Prostate gland (tissue), 2 donors: ENCODE measurements around the gene BABAM2. TPM values are rescaled to one million over a fixed set of nuclear protein-coding genes. Genes with fewer than 3 reads are reported as not detected.

ENCODE experiments used
- DNase-seq: peaks from one replicate; pipeline ENCODE4 v3.0.0-alpha.2; 2019; ENCODE audit warnings: low spot score
- H3K27ac ChIP-seq, 2 donors: fragments of 200-600 bp; sonication (generic); 2 replicates each; pipeline ENCODE4 v1.5.1; 2017 to 2019
- H3K27me3 ChIP-seq: fragments of 200-600 bp; sonication (generic); replicated peaks from 2 replicates; pipeline ENCODE4 v1.5.1; 2019; ENCODE audit not compliant: insufficient read depth
- H3K36me3 ChIP-seq, 2 donors: fragments of 200-600 bp; sonication (generic); 1 replicate in 1 of 2; 2 replicates in 1 of 2; pipeline versions ENCODE4 v1.5.1 to v1.8.1; 2017 to 2019
- H3K4me1 ChIP-seq: fragments of 200-600 bp; sonication (generic); replicated peaks from 2 replicates; pipeline ENCODE4 v1.5.1; 2019
- H3K4me3 ChIP-seq, 2 donors: fragments of 200-600 bp; sonication (generic); 2 replicates each; pipeline ENCODE4 v1.5.1; 2017 to 2019
- H3K9me3 ChIP-seq: fragments of 200-600 bp; sonication (generic); 2 replicates; pipeline ENCODE4 v1.5.1; 2017
- POLR2A ChIP-seq: fragments of 450-650 bp; IDR thresholded peaks from one replicate; pipeline ENCODE4 v1.6.1; 2016; ENCODE audit warnings: antibody characterized with exemption, mild to moderate bottlenecking
- POLR2AphosphoS5 ChIP-seq: sonication (generic); formaldehyde crosslinking; IDR thresholded peaks from one replicate; pipeline ENCODE4 v1.6.1; 2017; ENCODE audit warnings: antibody characterized with exemption
- WGBS: methylation state at CpG from one replicate; pipeline ENCODE4 v1.1.5; 2018; 5-methylcytosine and 5-hydroxymethylcytosine counted together
- intact Hi-C: fragments of 100-400 bp; cut with DNase I; formaldehyde crosslinking; loops from one replicate; pipeline ENCODE4 v1.14.2; 2022
- total RNA-seq, 2 donors: library from RNA; depleted of rRNA; stranded (reverse); fragments of >200 nt; gene quantifications; one replicate each; pipeline ENCODE4 v1.1.0, GENCODE V29; 2016
- TF ChIP-seq, protein P1 (sequence below), 4 experiments: fragments of 200-600 bp in 2 of 4; fragments of 450-650 bp in 2 of 4; sonication (generic) in 2 of 4; IDR thresholded peaks; 1 replicate in 3 of 4; 2 replicates in 1 of 4; pipeline ENCODE4 v1.5.1; 2016 to 2019; ENCODE audit warnings: antibody characterized with exemption in 4 of 4, mild to moderate bottlenecking in 2 of 4, moderate library complexity in 2 of 4

BABAM2 gene
- total RNA-seq, 2 donors from 2014 or later: 35.8 to 37.3 TPM

DNA sequence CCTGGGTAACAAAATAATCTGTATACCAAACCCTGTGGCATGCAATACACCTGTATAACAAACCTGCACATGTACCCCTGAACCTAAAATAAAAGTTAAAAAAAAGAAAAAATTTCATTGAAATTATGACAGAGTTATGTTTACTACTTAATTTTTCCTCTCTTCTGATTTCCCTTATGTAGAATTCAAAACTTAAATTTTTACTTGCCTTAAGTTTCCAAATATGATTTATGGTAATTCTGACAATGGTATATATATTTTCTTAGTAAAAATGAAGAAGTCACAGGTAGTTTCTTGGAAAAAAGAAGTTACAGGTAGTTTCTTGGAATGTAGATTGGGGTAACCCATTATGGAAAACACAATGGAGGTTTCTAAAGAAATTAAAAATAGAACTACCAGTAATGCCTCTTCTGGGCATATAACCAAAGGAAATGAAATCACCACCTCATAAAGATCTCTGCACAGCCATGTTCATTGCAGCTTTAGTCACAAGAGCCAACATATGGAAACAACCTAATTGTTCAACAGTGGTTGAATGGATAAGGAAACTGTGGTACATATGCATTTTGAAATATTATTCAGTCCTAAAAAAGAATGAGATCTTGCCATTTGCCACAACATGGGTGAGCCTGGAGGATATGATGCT is 164.9 kb downstream of the BABAM2 start:
- no peaks in the 10 kb centered on the region for H3K9me3 ChIP-seq
- no peaks in the 10 kb centered on the region for H3K27me3 ChIP-seq
- TF ChIP-seq, protein P1, sequence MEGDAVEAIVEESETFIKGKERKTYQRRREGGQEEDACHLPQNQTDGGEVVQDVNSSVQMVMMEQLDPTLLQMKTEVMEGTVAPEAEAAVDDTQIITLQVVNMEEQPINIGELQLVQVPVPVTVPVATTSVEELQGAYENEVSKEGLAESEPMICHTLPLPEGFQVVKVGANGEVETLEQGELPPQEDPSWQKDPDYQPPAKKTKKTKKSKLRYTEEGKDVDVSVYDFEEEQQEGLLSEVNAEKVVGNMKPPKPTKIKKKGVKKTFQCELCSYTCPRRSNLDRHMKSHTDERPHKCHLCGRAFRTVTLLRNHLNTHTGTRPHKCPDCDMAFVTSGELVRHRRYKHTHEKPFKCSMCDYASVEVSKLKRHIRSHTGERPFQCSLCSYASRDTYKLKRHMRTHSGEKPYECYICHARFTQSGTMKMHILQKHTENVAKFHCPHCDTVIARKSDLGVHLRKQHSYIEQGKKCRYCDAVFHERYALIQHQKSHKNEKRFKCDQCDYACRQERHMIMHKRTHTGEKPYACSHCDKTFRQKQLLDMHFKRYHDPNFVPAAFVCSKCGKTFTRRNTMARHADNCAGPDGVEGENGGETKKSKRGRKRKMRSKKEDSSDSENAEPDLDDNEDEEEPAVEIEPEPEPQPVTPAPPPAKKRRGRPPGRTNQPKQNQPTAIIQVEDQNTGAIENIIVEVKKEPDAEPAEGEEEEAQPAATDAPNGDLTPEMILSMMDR (IDR thresholded peaks at IDR 0.05): no peak
- TF ChIP-seq POLR2A (no peak), POLR2AphosphoS5 (no peak)

DNA sequence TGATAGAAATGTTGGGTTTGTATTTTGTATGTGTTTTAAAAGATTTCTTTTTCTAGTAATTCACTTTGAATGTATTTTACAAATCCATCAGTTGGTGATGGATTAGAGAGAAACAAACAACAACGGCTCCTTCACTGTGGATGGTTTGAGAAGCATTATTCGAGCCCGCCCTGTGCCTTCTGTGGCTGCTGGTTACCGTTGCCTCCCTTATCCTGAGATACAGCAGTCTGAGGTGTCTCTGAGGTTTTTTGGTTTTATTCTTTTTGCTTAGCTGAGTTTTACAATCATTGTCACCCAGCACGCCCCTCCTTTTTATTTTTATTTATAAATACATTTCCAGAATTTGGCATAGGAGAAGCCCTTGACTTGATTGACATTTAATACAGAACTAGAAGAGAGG is 168.3 kb downstream of the BABAM2 start:
- no peaks in the 10 kb centered on the region for H3K4me1 ChIP-seq
- DNase-seq: no peak
- no peak overlapping the region for H3K27ac ChIP-seq
- no peak overlapping the region for H3K4me3 ChIP-seq
- no peaks in the 10 kb centered on the region for H3K36me3 ChIP-seq
- WGBS: 93% methylated on average over 5 of the region's 5 CpGs
- intact Hi-C loops: no loop called here
- H3K27me3 ChIP-seq: no peaks in the 10 kb centered on the region
- TF ChIP-seq, protein P1 (IDR thresholded peaks at IDR 0.05): no peak
- TF ChIP-seq POLR2A (no peak), POLR2AphosphoS5 (no peak)
- H3K9me3 ChIP-seq: no peaks in the 10 kb centered on the region

More for the DNA sequence above, 164.9 kb downstream of the BABAM2 start:
- H3K4me3 ChIP-seq: no peak overlapping the region
- no peaks in the 10 kb centered on the region for H3K4me1 ChIP-seq
- no peak overlapping the region for H3K27ac ChIP-seq
- intact Hi-C loops: no loop called here
- no peak for DNase-seq
- no peaks in the 10 kb centered on the region for H3K36me3 ChIP-seq

DNA sequence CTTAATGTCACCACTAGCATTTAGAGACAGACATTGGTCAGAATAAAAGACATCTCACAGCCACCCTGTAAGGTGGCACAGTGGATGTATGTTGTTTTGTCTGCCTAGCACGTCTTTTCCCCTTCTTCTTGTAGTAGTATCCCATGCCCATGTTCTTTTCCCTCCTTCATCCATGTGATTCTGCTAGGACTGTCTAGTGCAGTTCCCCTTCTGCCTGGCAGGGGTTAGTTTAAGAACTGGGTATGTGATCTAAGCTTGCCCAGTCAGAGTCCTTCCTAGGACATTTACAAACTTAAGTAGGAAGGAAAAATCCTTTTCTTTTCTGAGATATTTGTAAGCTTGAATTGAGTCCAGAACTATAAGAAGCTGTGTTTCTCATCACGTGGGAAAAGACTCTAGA is 172.3 kb downstream of the BABAM2 start:
- Histone ChIP-seq H3K27me3 (no peaks in the 10 kb centered on the region), H3K4me1 (no peaks in the 10 kb centered on the region), H3K36me3 (no peaks in the 10 kb centered on the region), H3K9me3 (no peaks in the 10 kb centered on the region), H3K27ac (no peak overlapping the region), H3K4me3 (no peak overlapping the region)
- intact Hi-C loops: no loop called here
- TF ChIP-seq POLR2AphosphoS5: no peak
- TF ChIP-seq, protein P1 (IDR thresholded peaks at IDR 0.05): no peak
- TF ChIP-seq POLR2A: no peak
- DNase-seq: no peak
- WGBS: 71% methylated on average over 2 of the region's 2 CpGs

DNA sequence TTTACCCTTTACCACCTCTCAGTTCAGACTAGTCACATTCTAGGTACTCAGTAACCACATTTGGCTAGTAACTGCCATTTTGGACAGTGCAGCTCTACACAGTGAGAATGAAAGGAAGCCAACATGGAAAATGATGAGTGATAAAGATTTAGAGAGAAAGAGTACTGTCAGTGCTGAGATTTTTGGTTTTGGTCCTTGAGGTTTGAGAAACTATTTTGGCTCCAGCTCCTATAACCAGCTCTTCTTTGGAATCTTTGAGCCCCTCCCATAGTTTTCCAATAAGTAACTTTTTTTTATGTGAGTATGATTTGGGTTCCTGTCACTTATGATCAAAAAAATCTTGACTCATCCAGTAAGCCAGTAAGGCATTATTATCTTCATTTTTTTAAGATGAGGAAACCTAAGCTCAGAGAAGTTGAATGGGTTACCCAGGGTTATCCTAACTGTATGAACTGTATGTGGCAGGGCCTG is 173.0 kb downstream of the BABAM2 start:
- DNase-seq: no peak
- H3K4me1 ChIP-seq: no peaks in the 10 kb centered on the region
- intact Hi-C loops: no loop called here

DNA sequence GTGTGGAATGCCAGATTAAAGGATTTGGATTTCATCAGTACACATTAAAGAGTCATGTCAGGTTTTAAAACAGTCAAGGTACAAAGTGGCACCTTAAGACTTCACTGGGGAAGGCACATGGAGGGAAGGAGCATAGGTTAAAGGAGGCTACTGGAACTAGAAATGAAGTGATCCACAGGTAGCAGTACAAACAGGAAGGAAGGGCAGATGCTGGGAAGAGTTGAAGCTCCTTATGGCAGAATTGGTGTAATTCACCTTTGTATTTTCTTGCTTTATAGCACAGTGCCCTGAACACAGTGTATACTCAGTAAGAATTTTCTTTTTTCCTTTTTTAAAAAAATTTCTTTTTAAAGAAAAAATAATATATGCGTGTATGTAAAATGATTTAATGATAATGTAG is 177.1 kb downstream of the BABAM2 start:
- no peaks in the 10 kb centered on the region for H3K36me3 ChIP-seq
- TF ChIP-seq, protein P1 (IDR thresholded peaks at IDR 0.05): no peak
- TF ChIP-seq POLR2AphosphoS5 (no peak), POLR2A (no peak)
- no peaks in the 10 kb centered on the region for H3K27me3 ChIP-seq
- H3K27ac ChIP-seq: no peak overlapping the region
- no peak for DNase-seq
- no peaks in the 10 kb centered on the region for H3K4me1 ChIP-seq
- intact Hi-C loops: no loop called here
- no peak overlapping the region for H3K4me3 ChIP-seq
- 81% methylated on average over 1 of the region's 1 CpG for WGBS
- no peaks in the 10 kb centered on the region for H3K9me3 ChIP-seq

More for the DNA sequence above, 173.0 kb downstream of the BABAM2 start:
- H3K27me3 ChIP-seq: no peaks in the 10 kb centered on the region
- TF ChIP-seq POLR2A (no peak), POLR2AphosphoS5 (no peak)
- TF ChIP-seq, protein P1 (IDR thresholded peaks at IDR 0.05): no peak
- no peak overlapping the region for H3K27ac ChIP-seq
- no peaks in the 10 kb centered on the region for H3K36me3 ChIP-seq
- H3K4me3 ChIP-seq: no peak overlapping the region
- H3K9me3 ChIP-seq: no peaks in the 10 kb centered on the region
